SU-DHL-6 (cell line): Measurements from ENCODE around the gene NRIP3.
A peak's percentile ranks its signal among the peaks of the same experiment; 100 is the strongest.

Source experiments
- H2AFZ ChIP-seq: fragments of 200-600 bp; sonication (generic); 2 replicates; pipeline ENCODE4 v1.6.1; 2014; ENCODE audit warnings: low read depth, mild to moderate bottlenecking, moderate library complexity, mixed read lengths, antibody characterized with exemption, low read length; ENCODE audit not compliant: severe bottlenecking
- H3F3A ChIP-seq: fragments of 200-600 bp; shearing (Covaris generic); 2 replicates; pipeline ENCODE4 v1.6.0; 2016; ENCODE audit warnings: antibody characterized with exemption, mild to moderate bottlenecking; ENCODE audit not compliant: insufficient read depth
- H3K27ac ChIP-seq: fragments of 200-600 bp; sonication (generic); 2 replicates; pipeline ENCODE4 v1.5.1; 2016; ENCODE audit warnings: low read depth, mild to moderate bottlenecking, low read length, moderate library complexity, mixed read lengths
- H3K27me3 ChIP-seq: fragments of 200-600 bp; sonication (generic), shearing (Covaris generic); 2 replicates; pipeline ENCODE4 v1.6.0; 2014; ENCODE audit warnings: mild to moderate bottlenecking, low read length
- H3K36me3 ChIP-seq: fragments of 200-600 bp; sonication (generic); 2 replicates; pipeline ENCODE4 v1.6.1; 2014; ENCODE audit warnings: mild to moderate bottlenecking, low read length, mixed read lengths
- H3K4me2 ChIP-seq: fragments of 300-600, 200-600 bp; shearing (Covaris generic), sonication (generic); 2 replicates; pipeline ENCODE4 v1.6.0; 2014; ENCODE audit warnings: low read length, low read depth, mild to moderate bottlenecking; ENCODE audit not compliant: poor library complexity, severe bottlenecking
- H3K4me3 ChIP-seq: fragments of 200-600 bp; sonication (generic); 2 replicates; pipeline ENCODE4 v1.5.1; 2014; ENCODE audit warnings: antibody characterized with exemption, low read length, mild to moderate bottlenecking, mixed read lengths; ENCODE audit not compliant: insufficient read depth, poor library complexity, severe bottlenecking
- H3K79me2 ChIP-seq: fragments of 200-600 bp; sonication (generic); 2 replicates; pipeline ENCODE4 v1.6.1; 2014; ENCODE audit warnings: mild to moderate bottlenecking, low read length, moderate library complexity; ENCODE audit not compliant: insufficient read depth
- H3K9ac ChIP-seq: fragments of 200-600 bp; sonication (generic); 2 replicates; pipeline ENCODE4 v1.7.0; 2014; ENCODE audit warnings: mild to moderate bottlenecking, low read length
- H3K9me2 ChIP-seq: fragments of 200-600 bp; sonication (generic); replicated peaks from 2 replicates; pipeline ENCODE4 v1.6.1; 2014; ENCODE audit warnings: low read length; ENCODE audit not compliant: insufficient read depth
- H3K9me3 ChIP-seq: fragments of 200-600 bp; sonication (generic); 2 replicates; pipeline ENCODE4 v1.6.1; 2014; ENCODE audit warnings: low read length, mixed read lengths; ENCODE audit not compliant: insufficient read depth
- H4K20me1 ChIP-seq: fragments of 200-600 bp; sonication (generic); 2 replicates; pipeline ENCODE4 v1.6.1; 2014; ENCODE audit warnings: low read depth, mild to moderate bottlenecking, antibody characterized with exemption, low read length, moderate library complexity, mixed read lengths
- CTCF ChIP-seq: fragments of 200-600 bp; sonication (generic); IDR thresholded peaks from one replicate; pipeline ENCODE4 v1.5.1; 2017; ENCODE audit warnings: antibody characterized with exemption, mild to moderate bottlenecking, low read length, moderate library complexity; ENCODE audit not compliant: insufficient read depth, poor library complexity, severe bottlenecking
- EZH2phosphoT487 ChIP-seq: fragments of 200-600 bp; sonication (generic), shearing (Covaris generic); conservative IDR thresholded peaks from 2 replicates; pipeline ENCODE4 v1.6.1; 2018; ENCODE audit warnings: mild to moderate bottlenecking, antibody characterized with exemption, low read length, moderate library complexity, mixed read lengths

Gene NRIP3

GRCh38 chr11:8961401-8961800 is 42.4 kb downstream of the NRIP3 start:
- H3K9me2 ChIP-seq, result no peaks in the 10 kb centered on the region
- no peaks in the 10 kb centered on the region for H3K9me3 ChIP-seq
- peak overlapping the region; percentile 9; the same call in 1 of the 2 replicates for H3K9ac ChIP-seq
- peaks cover 3% of the 10 kb centered on the region; the same call in 1 of the 2 replicates for H3F3A ChIP-seq
- peak overlapping the region; percentile 72 for H3K4me2 ChIP-seq
- no peak overlapping the region for H3K27ac ChIP-seq
- TF ChIP-seq CTCF, result no peak
- no peak for TF ChIP-seq EZH2phosphoT487
- H3K36me3 ChIP-seq, result peaks cover under 1% of the 10 kb centered on the region; the same call in 1 of the 2 replicates
- H4K20me1 ChIP-seq, result no peaks in the 10 kb centered on the region; the same call in 1 of the 2 replicates
- no peaks in the 10 kb centered on the region for H3K27me3 ChIP-seq
- H3K79me2 ChIP-seq, result peaks cover 73% of the 10 kb centered on the region
- H3K4me3 ChIP-seq, result no peak overlapping the region
- no peak overlapping the region for H2AFZ ChIP-seq

- Histone ChIP-seq H3K36me3 (peaks cover 4% of the 10 kb centered on the region; the same call in 1 of the 2 replicates), H3F3A (peaks cover 3% of the 10 kb centered on the region; the same call in 1 of the 2 replicates), H3K9me2 (no peaks in the 10 kb centered on the region), H3K9ac (no peak overlapping the region), H3K79me2 (peaks cover 75% of the 10 kb centered on the region), H3K4me2 (no peak overlapping the region), H3K27ac (no peak overlapping the region), H3K9me3 (no peaks in the 10 kb centered on the region), H2AFZ (no peak overlapping the region), H3K27me3 (no peaks in the 10 kb centered on the region), H4K20me1 (no peaks in the 10 kb centered on the region; the same call in 1 of the 2 replicates), H3K4me3 (no peak overlapping the region)
- no peak for TF ChIP-seq EZH2phosphoT487
- TF ChIP-seq CTCF, result peak; percentile 63
Observed at GRCh38 chr11:8959546-8960166, 44.1 kb downstream of the NRIP3 start.

GRCh38 chr11:8956860-8957259 is 46.9 kb downstream of the NRIP3 start:
- Histone ChIP-seq H3K4me2 (no peak overlapping the region), H3K4me3 (no peak overlapping the region), H3K79me2 (peaks cover 52% of the 10 kb centered on the region), H3K27ac (no peak overlapping the region), H3K9me3 (no peaks in the 10 kb centered on the region), H3K9ac (no peak overlapping the region), H3K36me3 (peaks cover 15% of the 10 kb centered on the region), H3F3A (peaks cover 3% of the 10 kb centered on the region; the same call in 1 of the 2 replicates), H4K20me1 (no peaks in the 10 kb centered on the region; the same call in 1 of the 2 replicates), H2AFZ (no peak overlapping the region), H3K9me2 (no peaks in the 10 kb centered on the region), H3K27me3 (no peaks in the 10 kb centered on the region)
- TF ChIP-seq EZH2phosphoT487 (no peak), CTCF (no peak)
